Muscle of leg (tissue), 11 donors: ENCODE data around the gene TXNRD3. TPM values are rescaled to one million over a fixed set of nuclear protein-coding genes. Genes with fewer than 3 reads are reported as not detected.

Source experiments
- DNase-seq: peaks from one replicate; pipeline ENCODE4 v3.0.0; 2013
- H3K27ac ChIP-seq: one replicate; pipeline ENCODE4 v1.5.1; 2013; ENCODE audit warnings: mild to moderate bottlenecking, low read length, control low read depth
- H3K27me3 ChIP-seq: one replicate; pipeline ENCODE4 v1.6.1; 2013; ENCODE audit warnings: low read length; ENCODE audit not compliant: control insufficient read depth, insufficient read depth
- H3K36me3 ChIP-seq: one replicate; pipeline ENCODE4 v1.6.1; 2013; ENCODE audit warnings: low read length; ENCODE audit not compliant: control insufficient read depth, insufficient read depth
- H3K4me1 ChIP-seq: one replicate; pipeline ENCODE4 v1.6.1; 2013; ENCODE audit warnings: low read length; ENCODE audit not compliant: control insufficient read depth, insufficient read depth
- H3K4me3 ChIP-seq: one replicate; pipeline ENCODE4 v1.5.1; 2013; ENCODE audit warnings: low read length, control low read depth
- H3K9me3 ChIP-seq: replicated peaks from 2 replicates; pipeline ENCODE4 v1.6.1; 2013; ENCODE audit warnings: low read depth, low read length; ENCODE audit not compliant: control insufficient read depth
- WGBS: methylation state at CpG from one replicate; pipeline ENCODE4 v1.1.5; 2013; ENCODE audit warnings: missing lambda C conversion rate; ENCODE audit not compliant: insufficient coverage; 5-methylcytosine and 5-hydroxymethylcytosine counted together
- polyA plus RNA-seq, 8 donors: library from polyadenylated mRNA; unstranded; fragments of 120-200 nt; gene quantifications; one replicate each; pipeline versions ENCODE4 v1.2.1 to v1.2.3, GENCODE V29; 2013; ENCODE audit warnings: inconsistent platforms in 1 of 8, low replicate concordance in 1 of 8; ENCODE audit not compliant: insufficient read length in 8 of 8, insufficient read depth in 1 of 8
- total RNA-seq: library from RNA; stranded (reverse); fragments of 120-200 nt; gene quantifications from one replicate; pipeline ENCODE4 v1.2.4, GENCODE V29; 2013

TXNRD3 gene
- total and polyA plus RNA-seq, 9 donors: 7.8 to 12.9 (median 9.5) TPM

- no peaks in the 10 kb centered on the region for H3K4me1 ChIP-seq
- H3K27me3 ChIP-seq: no peaks in the 10 kb centered on the region
- H3K36me3 ChIP-seq: peaks cover 12% of the 10 kb centered on the region
- no peak for DNase-seq
- H3K27ac ChIP-seq: no peak overlapping the region
- WGBS: 54% methylated on average over 3 of the region's 7 CpGs
- no peaks in the 10 kb centered on the region for H3K9me3 ChIP-seq
- H3K4me3 ChIP-seq: no peak overlapping the region
Measured at GRCh38 chr3:126620738-126621137, 34.2 kb downstream of the TXNRD3 start.

GRCh38 chr3:126618760-126619159 lies 36.2 kb downstream of the TXNRD3 start:
- no peak overlapping the region for H3K4me3 ChIP-seq
- H3K36me3 ChIP-seq: peaks cover 13% of the 10 kb centered on the region
- H3K4me1 ChIP-seq: no peaks in the 10 kb centered on the region
- no peak overlapping the region for H3K27ac ChIP-seq
- H3K27me3 ChIP-seq: no peaks in the 10 kb centered on the region
- no peaks in the 10 kb centered on the region for H3K9me3 ChIP-seq
- no peak for DNase-seq

- H3K4me3 ChIP-seq: no peak overlapping the region
- no peaks in the 10 kb centered on the region for H3K9me3 ChIP-seq
- WGBS: no CpG with 5 or more reads among the region's 1 CpG
- no peaks in the 10 kb centered on the region for H3K27me3 ChIP-seq
- peaks cover 13% of the 10 kb centered on the region for H3K36me3 ChIP-seq
- H3K27ac ChIP-seq: no peak overlapping the region
- H3K4me1 ChIP-seq: no peaks in the 10 kb centered on the region
- no peak for DNase-seq
Measured at GRCh38 chr3:126618021-126618420, 36.9 kb downstream of the TXNRD3 start.

GRCh38 chr3:126617571-126617970 lies 37.4 kb downstream of the TXNRD3 start:
- Histone ChIP-seq H3K4me1 (no peaks in the 10 kb centered on the region), H3K9me3 (no peaks in the 10 kb centered on the region), H3K4me3 (no peak overlapping the region), H3K27me3 (no peaks in the 10 kb centered on the region), H3K27ac (no peak overlapping the region), H3K36me3 (peaks cover 13% of the 10 kb centered on the region)
- peak; percentile 13 for DNase-seq

- H3K27ac ChIP-seq: no peak overlapping the region
- no peaks in the 10 kb centered on the region for H3K27me3 ChIP-seq
- no peak overlapping the region for H3K4me3 ChIP-seq
- 100% methylated on average over 2 of the region's 2 CpGs for WGBS
- no peaks in the 10 kb centered on the region for H3K9me3 ChIP-seq
- no peaks in the 10 kb centered on the region for H3K4me1 ChIP-seq
- peaks cover 13% of the 10 kb centered on the region for H3K36me3 ChIP-seq
- no peak for DNase-seq
Measured at GRCh38 chr3:126616931-126617330, 38.0 kb downstream of the TXNRD3 start.

GRCh38 chr3:126613479-126614188 lies 41.3 kb downstream of the TXNRD3 start:
- Histone ChIP-seq H3K36me3 (peaks cover 25% of the 10 kb centered on the region), H3K27ac (no peak overlapping the region), H3K9me3 (no peaks in the 10 kb centered on the region), H3K27me3 (no peaks in the 10 kb centered on the region), H3K4me3 (no peak overlapping the region), H3K4me1 (no peaks in the 10 kb centered on the region)
- DNase-seq: no peak
- WGBS: no CpG with 5 or more reads among the region's 2 CpGs

GRCh38 chr3:126612479-126613205 lies 42.3 kb downstream of the TXNRD3 start:
- WGBS: no CpG with 5 or more reads among the region's 4 CpGs
- H3K4me1 ChIP-seq: no peaks in the 10 kb centered on the region
- peaks cover 30% of the 10 kb centered on the region for H3K36me3 ChIP-seq
- H3K27me3 ChIP-seq: no peaks in the 10 kb centered on the region
- H3K27ac ChIP-seq: no peak overlapping the region
- no peaks in the 10 kb centered on the region for H3K9me3 ChIP-seq
- DNase-seq: no peak
- H3K4me3 ChIP-seq: no peak overlapping the region

- H3K4me3 ChIP-seq: no peak overlapping the region
- no peaks in the 10 kb centered on the region for H3K9me3 ChIP-seq
- no peak overlapping the region for H3K27ac ChIP-seq
- H3K4me1 ChIP-seq: no peaks in the 10 kb centered on the region
- no peaks in the 10 kb centered on the region for H3K27me3 ChIP-seq
- DNase-seq: no peak
- 100% methylated on average over 1 of the region's 2 CpGs for WGBS
- H3K36me3 ChIP-seq: peaks cover 35% of the 10 kb centered on the region
Measured at GRCh38 chr3:126609909-126610308, 45.0 kb downstream of the TXNRD3 start.

GRCh38 chr3:126607214-126607908 lies 47.6 kb downstream of the TXNRD3 start:
- Histone ChIP-seq H3K9me3 (no peaks in the 10 kb centered on the region), H3K27ac (no peak overlapping the region), H3K4me3 (no peak overlapping the region), H3K36me3 (peaks cover 35% of the 10 kb centered on the region), H3K4me1 (no peaks in the 10 kb centered on the region), H3K27me3 (no peaks in the 10 kb centered on the region)
- DNase-seq: no peak
- 86% methylated on average over 7 of the region's 11 CpGs for WGBS

- Histone ChIP-seq H3K36me3 (peaks cover 32% of the 10 kb centered on the region), H3K4me1 (no peaks in the 10 kb centered on the region), H3K27ac (no peak overlapping the region), H3K4me3 (no peak overlapping the region), H3K9me3 (no peaks in the 10 kb centered on the region), H3K27me3 (no peaks in the 10 kb centered on the region)
- DNase-seq: no peak
- WGBS: 83% methylated on average over 2 of the region's 3 CpGs
Measured at GRCh38 chr3:126606001-126606400, 48.9 kb downstream of the TXNRD3 start.
